Stomach (tissue), 4 donors: ENCODE data around the gene STK32C.

Source experiments
- EP300 ChIP-seq: sonication (generic); formaldehyde crosslinking; IDR thresholded peaks from one replicate; pipeline ENCODE4 v1.6.1; 2017; ENCODE audit warnings: antibody characterized with exemption
- POLR2A ChIP-seq, 4 donors: fragments of 450-650 bp; IDR thresholded peaks; one replicate each; pipeline ENCODE4 v1.6.1; 2016; ENCODE audit warnings: antibody characterized with exemption in 4 of 4, control low read depth in 2 of 4, mild to moderate bottlenecking in 1 of 4, moderate library complexity in 1 of 4
- TF ChIP-seq, protein P1 (sequence below), 7 experiments: fragments of 450-650 bp in 4 of 7; fragments of 200-600 bp in 3 of 7; sonication (generic) in 3 of 7; IDR thresholded peaks; one replicate each; pipeline ENCODE4 v1.5.1; 2016 to 2019; ENCODE audit warnings: antibody characterized with exemption in 7 of 7, control low read depth in 2 of 7, mild to moderate bottlenecking in 1 of 7

- TF ChIP-seq, protein P1, sequence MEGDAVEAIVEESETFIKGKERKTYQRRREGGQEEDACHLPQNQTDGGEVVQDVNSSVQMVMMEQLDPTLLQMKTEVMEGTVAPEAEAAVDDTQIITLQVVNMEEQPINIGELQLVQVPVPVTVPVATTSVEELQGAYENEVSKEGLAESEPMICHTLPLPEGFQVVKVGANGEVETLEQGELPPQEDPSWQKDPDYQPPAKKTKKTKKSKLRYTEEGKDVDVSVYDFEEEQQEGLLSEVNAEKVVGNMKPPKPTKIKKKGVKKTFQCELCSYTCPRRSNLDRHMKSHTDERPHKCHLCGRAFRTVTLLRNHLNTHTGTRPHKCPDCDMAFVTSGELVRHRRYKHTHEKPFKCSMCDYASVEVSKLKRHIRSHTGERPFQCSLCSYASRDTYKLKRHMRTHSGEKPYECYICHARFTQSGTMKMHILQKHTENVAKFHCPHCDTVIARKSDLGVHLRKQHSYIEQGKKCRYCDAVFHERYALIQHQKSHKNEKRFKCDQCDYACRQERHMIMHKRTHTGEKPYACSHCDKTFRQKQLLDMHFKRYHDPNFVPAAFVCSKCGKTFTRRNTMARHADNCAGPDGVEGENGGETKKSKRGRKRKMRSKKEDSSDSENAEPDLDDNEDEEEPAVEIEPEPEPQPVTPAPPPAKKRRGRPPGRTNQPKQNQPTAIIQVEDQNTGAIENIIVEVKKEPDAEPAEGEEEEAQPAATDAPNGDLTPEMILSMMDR (IDR thresholded peaks at IDR 0.05), result no peak
- no peak for TF ChIP-seq EP300
- no peak for TF ChIP-seq POLR2A (IDR thresholded peaks at IDR 0.05)
These were observed 101.9 kb downstream of the STK32C start for GRCh38 chr10:132205650-132206376.
